Neural progenitor cell (in vitro differentiated cells): ENCODE results near the gene MTSS2. TPM values are rescaled to one million over a fixed set of nuclear protein-coding genes. Genes with fewer than 3 reads are reported as not detected.
A peak's percentile ranks its signal among the peaks of the same experiment; 100 is the strongest.

ENCODE experiments used
- DNase-seq: peaks from one replicate; pipeline ENCODE4 v3.0.0-alpha.2; 2016; ENCODE audit warnings: low spot score
- H2AFZ ChIP-seq: fragments of 200-600 bp; sonication (generic); replicated peaks from 2 replicates; pipeline ENCODE4 v1.6.1; 2016; ENCODE audit warnings: antibody characterized with exemption
- H3F3A ChIP-seq: fragments of 200-600 bp; sonication (generic); 2 replicates; pipeline ENCODE4 v1.6.1; 2016; ENCODE audit warnings: antibody characterized with exemption, low read depth
- H3K27ac ChIP-seq: fragments of 200-600 bp; sonication (generic); 2 replicates; pipeline ENCODE4 v1.5.1; 2016; ENCODE audit warnings: mild to moderate bottlenecking
- H3K27me3 ChIP-seq: fragments of 200-600 bp; sonication (generic); 2 replicates; pipeline ENCODE4 v1.6.1; 2016; ENCODE audit warnings: mild to moderate bottlenecking, moderate library complexity
- H3K36me3 ChIP-seq: fragments of 200-600 bp; sonication (generic); 2 replicates; pipeline ENCODE4 v1.5.1; 2016
- H3K4me1 ChIP-seq: fragments of 200-600 bp; sonication (generic); 2 replicates; pipeline ENCODE4 v1.6.1; 2016; ENCODE audit warnings: mixed run types
- H3K4me2 ChIP-seq: fragments of 200-600 bp; sonication (generic); 2 replicates; pipeline ENCODE4 v1.6.1; 2016
- H3K4me3 ChIP-seq: fragments of 200-600 bp; sonication (generic); 2 replicates; pipeline ENCODE4 v1.5.1; 2016
- H3K79me2 ChIP-seq: fragments of 200-600 bp; sonication (generic); 2 replicates; pipeline ENCODE4 v1.6.1; 2016; ENCODE audit warnings: low read depth
- H3K9ac ChIP-seq: fragments of 200-600 bp; sonication (generic); 2 replicates; pipeline ENCODE4 v1.6.1; 2016
- H3K9me3 ChIP-seq: fragments of 200-600 bp; sonication (generic); 2 replicates; pipeline ENCODE4 v1.5.1; 2016; ENCODE audit warnings: low read depth
- H4K20me1 ChIP-seq: fragments of 200-600 bp; sonication (generic); 2 replicates; pipeline ENCODE4 v1.6.1; 2016; ENCODE audit warnings: low read depth
- H3K27ac Mint-ChIP-seq: 3 replicates; pipeline ENCODE4 v1.8.0; 2021; ENCODE audit warnings: mixed read lengths
- H3K27me3 Mint-ChIP-seq: 2 replicates; pipeline ENCODE4 v1.8.0; 2022; ENCODE audit warnings: low read depth, mild to moderate bottlenecking, inconsistent platforms, moderate library complexity, mixed read lengths; ENCODE audit not compliant: insufficient read depth
- H3K36me3 Mint-ChIP-seq: 3 replicates; pipeline ENCODE4 v1.8.0; 2021; ENCODE audit warnings: mixed read lengths
- H3K4me1 Mint-ChIP-seq: 3 replicates; pipeline ENCODE4 v1.8.0; 2021; ENCODE audit warnings: mixed read lengths
- H3K4me3 Mint-ChIP-seq: 3 replicates; pipeline ENCODE4 v1.8.0; 2021; ENCODE audit warnings: mild to moderate bottlenecking, moderate library complexity, mixed read lengths
- H3K9me3 Mint-ChIP-seq: 3 replicates; pipeline ENCODE4 v1.8.0; 2020; ENCODE audit warnings: mixed read lengths
- CTCF ChIP-seq: fragments of 200-600 bp; sonication (generic); IDR thresholded peaks from 2 replicates; pipeline ENCODE4 v1.5.1; 2017; ENCODE audit warnings: antibody characterized with exemption, mild to moderate bottlenecking
- EZH2 ChIP-seq: fragments of 200-600 bp; sonication (generic); IDR thresholded peaks from 2 replicates; pipeline ENCODE4 v1.6.1; 2017; ENCODE audit warnings: antibody characterized with exemption, mild to moderate bottlenecking, moderate library complexity
- EZH2phosphoT487 ChIP-seq: fragments of 200-600 bp; sonication (generic); IDR thresholded peaks from 2 replicates; pipeline ENCODE4 v1.6.1; 2017; ENCODE audit warnings: antibody characterized with exemption
- total RNA-seq: library from RNA; depleted of rRNA; stranded (reverse); fragments of >200 nt; gene quantifications from 2 replicates; pipeline ENCODE4 v1.2.3, GENCODE V29; 2015; ENCODE audit warnings: low replicate concordance

The MTSS2 gene
- total RNA-seq, 1 donor from 2014 or later: 6.2 TPM

- Histone ChIP-seq H3K79me2 (no peaks in the 10 kb centered on the region), H3K4me3 (no peak overlapping the region), H2AFZ (no peak overlapping the region), H3K9me3 (no peaks in the 10 kb centered on the region), H4K20me1 (peaks cover 3% of the 10 kb centered on the region), H3K27ac (peak overlapping the region; percentile 65), H3K36me3 (no peaks in the 10 kb centered on the region), H3K27me3 (no peaks in the 10 kb centered on the region), H3K9ac (no peak overlapping the region), H3F3A (peaks cover 11% of the 10 kb centered on the region), H3K4me2 (peak overlapping the region; percentile 55), H3K4me1 (peaks cover 30% of the 10 kb centered on the region)
- H3K27me3 Mint-ChIP-seq: peaks cover 7% of the 10 kb centered on the region
- H3K9me3 Mint-ChIP-seq: no peaks in the 10 kb centered on the region
- H3K4me1 Mint-ChIP-seq: peaks cover 41% of the 10 kb centered on the region
- H3K27ac Mint-ChIP-seq: no peak overlapping the region
- H3K4me3 Mint-ChIP-seq: no peak overlapping the region
- TF ChIP-seq CTCF: no peak
- no peak for TF ChIP-seq EZH2
- peaks cover 3% of the 10 kb centered on the region for H3K36me3 Mint-ChIP-seq
- DNase-seq: no peak
Observed at GRCh38 chr16:70694868-70695218, 9.0 kb upstream of the MTSS2 start.

- no peak overlapping the region for H3K4me3 Mint-ChIP-seq
- Histone ChIP-seq H4K20me1 (peaks cover 3% of the 10 kb centered on the region), H3K9me3 (no peaks in the 10 kb centered on the region), H3K79me2 (no peaks in the 10 kb centered on the region), H3K27me3 (no peaks in the 10 kb centered on the region), H2AFZ (no peak overlapping the region), H3F3A (peaks cover 11% of the 10 kb centered on the region), H3K4me2 (peak overlapping the region; percentile 55), H3K36me3 (no peaks in the 10 kb centered on the region), H3K9ac (no peak overlapping the region), H3K4me1 (peaks cover 30% of the 10 kb centered on the region), H3K4me3 (no peak overlapping the region), H3K27ac (peak overlapping the region; percentile 65)
- H3K27ac Mint-ChIP-seq: peak overlapping the region; percentile 92
- DNase-seq: peak; percentile 69
- peaks cover 41% of the 10 kb centered on the region for H3K4me1 Mint-ChIP-seq
- peaks cover 7% of the 10 kb centered on the region for H3K27me3 Mint-ChIP-seq
- peaks cover 3% of the 10 kb centered on the region for H3K36me3 Mint-ChIP-seq
- no peaks in the 10 kb centered on the region for H3K9me3 Mint-ChIP-seq
- TF ChIP-seq EZH2phosphoT487 (no peak), EZH2 (no peak), CTCF (no peak)
Observed at GRCh38 chr16:70694088-70694867, 8.4 kb upstream of the MTSS2 start.

- no peaks in the 10 kb centered on the region for H3K27me3 ChIP-seq
- H3K9me3 ChIP-seq: no peaks in the 10 kb centered on the region
- no peaks in the 10 kb centered on the region for H3K36me3 ChIP-seq
- peak overlapping the region; percentile 31 for H3K27ac ChIP-seq
- H4K20me1 ChIP-seq: peaks cover 3% of the 10 kb centered on the region
- Mint-ChIP-seq H3K36me3 (no peaks in the 10 kb centered on the region), H3K4me1 (peaks cover 45% of the 10 kb centered on the region), H3K27ac (peak overlapping the region; percentile 99), H3K4me3 (no peak overlapping the region), H3K9me3 (no peaks in the 10 kb centered on the region), H3K27me3 (peaks cover 8% of the 10 kb centered on the region)
- H3K79me2 ChIP-seq: no peaks in the 10 kb centered on the region
- TF ChIP-seq CTCF (no peak), EZH2 (no peak), EZH2phosphoT487 (no peak)
- no peak overlapping the region for H3K9ac ChIP-seq
- no peak overlapping the region for H2AFZ ChIP-seq
- DNase-seq: no peak
- no peak overlapping the region for H3K4me3 ChIP-seq
- H3K4me1 ChIP-seq: peaks cover 30% of the 10 kb centered on the region
- peaks cover 15% of the 10 kb centered on the region for H3F3A ChIP-seq
- no peak overlapping the region for H3K4me2 ChIP-seq
Observed at GRCh38 chr16:70692873-70693671, 7.2 kb upstream of the MTSS2 start.
